Progenitor cell of endocrine pancreas (in vitro differentiated cells): ENCODE measurements around the gene PDIK1L. TPM values are rescaled to one million over a fixed set of nuclear protein-coding genes. Genes with fewer than 3 reads are reported as not detected.

ENCODE experiments used
- DNase-seq: peaks from one replicate; pipeline ENCODE4 v3.0.0; 2021; ENCODE audit warnings: low spot score; ENCODE audit not compliant: unreplicated experiment
- H3K27ac Mint-ChIP-seq: 2 replicates; pipeline ENCODE4 v1.8.0; 2021; ENCODE audit warnings: mild to moderate bottlenecking, moderate library complexity, mixed read lengths
- H3K27me3 Mint-ChIP-seq: 2 replicates; pipeline ENCODE4 v1.8.0; 2021; ENCODE audit warnings: mixed read lengths
- H3K36me3 Mint-ChIP-seq: 2 replicates; pipeline ENCODE4 v1.8.0; 2022; ENCODE audit warnings: mixed read lengths; ENCODE audit not compliant: insufficient read depth
- H3K4me1 Mint-ChIP-seq: 2 replicates; pipeline ENCODE4 v1.8.0; 2021; ENCODE audit warnings: low read depth, mixed read lengths
- H3K4me3 Mint-ChIP-seq: 2 replicates; pipeline ENCODE4 v1.8.0; 2021; ENCODE audit warnings: low read depth, mild to moderate bottlenecking, moderate library complexity, mixed read lengths
- H3K9me3 Mint-ChIP-seq: 2 replicates; pipeline ENCODE4 v1.8.0; 2021; ENCODE audit warnings: low read depth, mixed read lengths
- CTCF ChIP-seq: fragments of 200-600 bp; sonication (generic); IDR thresholded peaks from one replicate; pipeline ENCODE4 v1.5.0; 2021; ENCODE audit warnings: antibody characterized with exemption, mild to moderate bottlenecking; ENCODE audit not compliant: unreplicated experiment
- total RNA-seq: library from RNA; stranded (reverse); gene quantifications from 2 replicates; pipeline ENCODE4 v1.2.1, GENCODE V29; 2021

Gene PDIK1L
- total RNA-seq, 1 donor from 2014 or later: 15.2 TPM

DNA sequence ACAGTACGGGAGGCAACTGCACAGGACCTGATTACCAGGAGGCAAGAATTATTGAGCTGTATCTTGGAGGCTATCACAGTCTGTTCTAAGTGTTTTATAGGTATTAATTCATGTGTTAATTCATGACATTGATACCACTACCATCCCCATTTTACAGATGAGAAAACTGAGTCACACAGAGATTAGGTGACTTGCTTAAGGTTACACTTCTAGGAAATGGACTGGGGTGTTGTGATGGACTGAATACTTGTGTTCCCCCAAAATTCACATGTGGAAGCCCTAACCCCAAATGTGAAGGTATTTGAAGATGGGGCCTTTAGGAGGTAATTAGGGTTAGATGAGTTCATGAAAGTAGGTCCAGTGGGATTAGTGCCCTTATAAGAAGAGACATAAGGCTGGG, 34.1 kb upstream of the PDIK1L start:
- no peaks in the 10 kb centered on the region for H3K27me3 Mint-ChIP-seq
- H3K4me3 Mint-ChIP-seq: no peak overlapping the region
- H3K4me1 Mint-ChIP-seq: peaks cover 22% of the 10 kb centered on the region
- TF ChIP-seq CTCF: no peak
- H3K27ac Mint-ChIP-seq: no peak overlapping the region
- no peak for DNase-seq
- H3K9me3 Mint-ChIP-seq: no peaks in the 10 kb centered on the region
- no peaks in the 10 kb centered on the region for H3K36me3 Mint-ChIP-seq

- DNase-seq: no peak
- Mint-ChIP-seq H3K9me3 (no peaks in the 10 kb centered on the region), H3K4me1 (peaks cover 22% of the 10 kb centered on the region), H3K36me3 (no peaks in the 10 kb centered on the region), H3K27me3 (no peaks in the 10 kb centered on the region), H3K4me3 (no peak overlapping the region), H3K27ac (peak overlapping the region; percentile 26)
- TF ChIP-seq CTCF: no peak
Observed at GRCh38 chr1:26078286-26079177, 33.1 kb upstream of the PDIK1L start.

- TF ChIP-seq CTCF: no peak
- Mint-ChIP-seq H3K27ac (no peak overlapping the region), H3K9me3 (no peaks in the 10 kb centered on the region), H3K36me3 (no peaks in the 10 kb centered on the region), H3K4me3 (no peak overlapping the region), H3K27me3 (peaks cover 4% of the 10 kb centered on the region), H3K4me1 (peaks cover 22% of the 10 kb centered on the region)
- no peak for DNase-seq
Observed at GRCh38 chr1:26079178-26079563, 32.5 kb upstream of the PDIK1L start.

DNA sequence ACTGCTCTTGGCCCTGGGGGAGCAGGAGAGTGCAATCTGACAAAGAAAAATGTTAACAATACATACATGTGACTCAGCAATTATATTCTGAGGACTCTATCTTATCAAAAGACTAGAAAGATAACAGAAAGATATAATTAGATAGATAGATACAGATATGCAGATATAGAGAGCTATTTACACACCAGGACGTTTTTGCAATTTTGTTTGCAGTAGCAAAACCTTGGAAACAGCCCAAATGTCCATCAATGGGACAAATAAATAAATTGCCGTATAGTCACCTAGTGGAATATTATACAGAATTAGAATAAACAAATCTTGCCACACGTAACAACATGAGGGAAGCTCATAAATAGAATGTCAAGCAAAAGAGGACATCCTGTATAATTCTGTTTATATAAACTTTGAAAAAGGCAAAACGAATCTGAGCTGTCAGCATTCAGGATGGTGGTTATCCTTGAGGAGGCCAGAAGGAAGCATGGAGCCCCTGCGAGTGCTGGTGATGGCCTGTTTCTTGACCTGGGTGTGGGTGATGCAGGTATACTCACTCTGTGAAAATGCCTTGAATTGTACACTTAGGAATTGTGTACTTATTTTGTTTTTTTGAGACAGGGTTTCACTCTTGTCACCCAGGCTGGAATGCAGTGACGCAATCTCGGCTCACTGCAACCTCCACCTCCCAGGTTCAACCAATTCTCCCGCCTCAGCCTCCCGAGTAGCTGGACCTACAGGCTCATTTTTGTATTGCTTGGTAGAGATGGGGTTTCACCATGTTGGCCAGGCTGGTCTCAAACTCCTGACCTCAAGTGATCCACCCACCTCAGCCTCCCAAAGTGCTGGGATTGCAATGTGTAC, 31.4 kb upstream of the PDIK1L start:
- no peaks in the 10 kb centered on the region for H3K36me3 Mint-ChIP-seq
- H3K27me3 Mint-ChIP-seq: peaks cover 10% of the 10 kb centered on the region
- DNase-seq: no peak
- H3K4me1 Mint-ChIP-seq: peaks cover 22% of the 10 kb centered on the region
- no peaks in the 10 kb centered on the region for H3K9me3 Mint-ChIP-seq
- no peak for TF ChIP-seq CTCF
- no peak overlapping the region for H3K4me3 Mint-ChIP-seq
- H3K27ac Mint-ChIP-seq: no peak overlapping the region

DNA sequence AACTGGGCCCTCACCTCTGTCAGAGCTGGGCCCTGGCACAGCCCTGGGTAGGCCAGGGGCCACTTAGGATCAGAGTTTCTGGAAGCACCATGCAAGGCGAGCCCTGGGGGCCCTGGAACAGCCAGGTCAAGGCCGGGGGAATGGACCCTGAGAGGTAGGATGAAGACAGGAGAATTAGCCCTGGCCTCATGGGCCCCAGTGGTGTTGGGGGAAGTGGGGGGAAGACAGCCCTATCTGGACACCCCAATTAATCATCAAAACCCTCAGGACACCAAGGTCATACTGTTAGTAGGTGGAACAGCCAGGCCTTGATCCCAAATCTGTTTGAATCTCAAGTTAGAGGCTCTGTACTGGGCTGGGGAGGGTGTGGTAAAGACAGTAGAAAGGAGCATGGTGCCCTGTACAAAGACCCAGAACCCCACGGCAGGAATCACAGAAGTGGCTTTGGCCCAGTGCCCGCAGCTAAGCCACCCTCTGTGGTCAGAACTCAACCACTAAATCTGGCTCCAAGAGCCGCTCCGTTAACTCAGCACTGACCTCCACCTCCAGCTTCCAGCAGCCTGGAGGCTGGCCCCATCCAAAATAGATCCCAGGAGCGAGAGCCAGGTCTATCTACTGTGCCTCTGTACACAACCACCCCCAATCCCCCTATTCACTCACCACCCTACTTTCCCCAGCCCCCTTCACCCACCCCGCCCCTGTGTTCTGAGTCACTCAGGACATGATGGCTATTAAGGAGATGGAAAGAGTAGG, 30.2 kb upstream of the PDIK1L start:
- no peak for TF ChIP-seq CTCF
- DNase-seq: no peak
- Mint-ChIP-seq H3K9me3 (no peaks in the 10 kb centered on the region), H3K27ac (no peak overlapping the region), H3K4me1 (peaks cover 22% of the 10 kb centered on the region), H3K27me3 (peaks cover 12% of the 10 kb centered on the region), H3K36me3 (no peaks in the 10 kb centered on the region), H3K4me3 (no peak overlapping the region)
